ENCODE results near the gene MFSD12.
A peak's percentile ranks its signal among the peaks of the same experiment; 100 is the strongest.
"Not testable (repeated sequence)": the region's sequence is repeated elsewhere in the genome, so short reads cannot be mapped to it uniquely, and the experiment has no call there.

The MFSD12 gene

DNA sequence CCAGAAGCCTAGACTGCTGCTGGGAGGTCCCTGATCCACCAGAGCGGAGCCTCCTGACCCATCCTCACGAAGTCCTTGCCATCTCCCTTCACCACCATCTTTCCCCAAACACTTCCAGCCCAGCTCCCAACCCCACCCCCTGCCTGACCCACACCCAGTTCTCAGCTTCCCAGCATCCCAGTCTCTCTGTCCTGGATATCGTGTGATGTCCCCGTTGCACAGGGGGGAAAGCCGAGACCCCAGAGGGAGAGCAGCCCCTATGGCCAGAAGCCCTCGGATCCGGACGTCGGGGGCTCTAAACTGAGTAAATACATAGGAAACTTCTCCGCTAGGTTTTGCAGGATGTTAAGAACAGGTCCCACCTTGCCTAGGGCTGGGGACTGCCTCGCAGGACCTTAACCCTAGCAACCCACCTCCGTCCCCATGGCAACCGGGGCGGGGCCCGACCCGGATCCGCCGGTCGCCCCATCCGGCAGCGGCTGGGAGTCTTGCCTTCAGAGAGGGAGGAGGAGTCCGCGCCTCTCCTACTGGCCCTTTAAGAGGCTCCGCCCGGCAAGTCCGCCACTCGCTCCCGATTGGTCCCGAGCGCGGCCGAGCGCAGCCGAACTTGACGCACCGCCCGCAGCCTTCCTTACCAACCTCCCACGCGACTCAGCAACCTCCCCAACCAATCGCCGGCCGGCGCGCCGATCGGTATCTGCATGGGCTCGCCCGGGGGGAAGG lies 14.9 kb upstream of the MFSD12 start:
- WGBS, 2 donors (ENCODE audit: extremely low coverage in 2 of 2, insufficient read length in 2 of 2, insufficient replicate concordance in 1 of 2): no CpG with 5 or more reads among the region's 48 CpGs
- no peak overlapping the region for H3K14ac ChIP-seq (ENCODE audit: low read length)
- DNase-seq (ENCODE audit: low spot score): peak; percentile 100

DNA sequence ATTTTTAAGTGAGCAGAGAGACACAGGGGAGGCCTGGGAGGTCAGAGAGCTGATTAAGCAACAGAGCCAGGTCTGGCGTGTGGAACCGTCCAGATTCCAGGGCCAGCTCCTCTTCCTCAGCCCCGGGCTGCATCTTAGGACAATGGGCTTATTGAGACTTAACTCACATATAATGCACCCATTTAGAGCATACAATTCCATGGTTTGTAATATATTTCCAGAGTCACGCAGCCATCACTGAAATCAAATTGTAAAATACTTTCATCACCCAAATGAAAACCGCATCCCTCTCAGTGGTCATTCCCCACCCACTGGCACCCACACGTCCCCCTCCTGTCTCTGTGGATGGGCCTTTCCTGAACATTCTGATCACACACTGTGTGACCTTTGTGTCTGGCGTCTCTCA lies 13.2 kb upstream of the MFSD12 start:
- H2BK120ac ChIP-seq (ENCODE audit: low read depth, low read length): no peak overlapping the region

More for the DNA sequence above, 14.9 kb upstream of the MFSD12 start:
- Histone ChIP-seq H3K18ac (ENCODE audit: low read length) (peak overlapping the region; percentile 20), H2BK15ac (ENCODE audit: low read length) (no peak overlapping the region), H3K36me3 (replicated peaks in 1 of 2; ENCODE audit: control insufficient read depth in 2 of 2, insufficient read depth in 2 of 2, low read length in 2 of 2) (peaks cover 9 to 19% of the 10 kb centered on the region in 2 donors), H2AK5ac (ENCODE audit: low read depth, low read length) (no peak overlapping the region), H3K9me3 (replicated peaks in 1 of 2; ENCODE audit: control insufficient read depth in 2 of 2, insufficient read depth in 1 of 2, low read depth in 1 of 2, low read length in 2 of 2) (no peaks in the 10 kb centered on the region), H3K79me1 (ENCODE audit: low read depth, low read length) (peaks cover 3% of the 10 kb centered on the region), H3K4ac (ENCODE audit: low read length) (no peak overlapping the region), H2AFZ (ENCODE audit: low read length) (peak overlapping the region; percentile 96), H3K4me1 (ENCODE audit: control insufficient read depth in 2 of 2, insufficient read depth in 1 of 2, low read depth in 1 of 2, low read length in 2 of 2) (peaks cover 5 to 17% of the 10 kb centered on the region in 2 donors), H2BK12ac (ENCODE audit: low read length) (no peak overlapping the region), H3K23ac (ENCODE audit: low read depth, low read length, poor library complexity) (no peak overlapping the region), H3K27me3 (ENCODE audit: control insufficient read depth in 3 of 3, insufficient read depth in 3 of 3, low read depth in 1 of 3, low read length in 3 of 3) (peaks cover 0 to 9% (median 0%) of the 10 kb centered on the region in 3 experiments), H3K27ac (replicated peaks; ENCODE audit: low read length) (peak overlapping the region; percentile 42), H3K9ac (ENCODE audit: low read depth, low read length, poor library complexity) (no peak overlapping the region), H3K4me2 (ENCODE audit: insufficient read depth, low read length, poor library complexity, severe bottlenecking) (peak overlapping the region; percentile 58), H3K4me3 (ENCODE audit: low read length in 2 of 2) (peak overlapping the region; percentile 70 to 94), H4K8ac (ENCODE audit: low read depth, low read length) (no peak overlapping the region), H4K91ac (ENCODE audit: low read depth, low read length, poor library complexity) (no peak overlapping the region), H2BK120ac (ENCODE audit: low read depth, low read length) (no peak overlapping the region), H2BK5ac (ENCODE audit: low read length) (no peak overlapping the region)

GRCh38 chr19:3570042-3570441 lies 12.7 kb upstream of the MFSD12 start:
- not testable (repeated sequence) for H2BK5ac ChIP-seq (ENCODE audit: low read length); H3K27me3 ChIP-seq (ENCODE audit: control insufficient read depth in 3 of 3, insufficient read depth in 3 of 3, low read depth in 1 of 3, low read length in 3 of 3); H2AK5ac ChIP-seq (ENCODE audit: low read depth, low read length); H3K14ac ChIP-seq (ENCODE audit: low read length); H4K91ac ChIP-seq (ENCODE audit: low read depth, low read length, poor library complexity); H3K4me3 ChIP-seq (ENCODE audit: low read length in 2 of 2); H3K36me3 ChIP-seq (replicated peaks in 1 of 2; ENCODE audit: control insufficient read depth in 2 of 2, insufficient read depth in 2 of 2, low read length in 2 of 2); H3K27ac ChIP-seq (replicated peaks; ENCODE audit: low read length); H2BK120ac ChIP-seq (ENCODE audit: low read depth, low read length); H3K79me1 ChIP-seq (ENCODE audit: low read depth, low read length); H2BK15ac ChIP-seq (ENCODE audit: low read length); H3K9me3 ChIP-seq (replicated peaks in 1 of 2; ENCODE audit: control insufficient read depth in 2 of 2, insufficient read depth in 1 of 2, low read depth in 1 of 2, low read length in 2 of 2); DNase-seq (ENCODE audit: low spot score); H3K23ac ChIP-seq (ENCODE audit: low read depth, low read length, poor library complexity); H3K9ac ChIP-seq (ENCODE audit: low read depth, low read length, poor library complexity); H2BK12ac ChIP-seq (ENCODE audit: low read length); H4K8ac ChIP-seq (ENCODE audit: low read depth, low read length); H3K4ac ChIP-seq (ENCODE audit: low read length); H3K4me2 ChIP-seq (ENCODE audit: insufficient read depth, low read length, poor library complexity, severe bottlenecking); H3K4me1 ChIP-seq (ENCODE audit: control insufficient read depth in 2 of 2, insufficient read depth in 1 of 2, low read depth in 1 of 2, low read length in 2 of 2); H3K18ac ChIP-seq (ENCODE audit: low read length); H2AFZ ChIP-seq (ENCODE audit: low read length)
- no CpG with 5 or more reads among the region's 11 CpGs for WGBS, 2 donors (ENCODE audit: extremely low coverage in 2 of 2, insufficient read length in 2 of 2, insufficient replicate concordance in 1 of 2)

More for the DNA sequence above, 13.2 kb upstream of the MFSD12 start:
- Histone ChIP-seq H2AFZ (ENCODE audit: low read length) (no peak overlapping the region), H3K9me3 (replicated peaks in 1 of 2; ENCODE audit: control insufficient read depth in 2 of 2, insufficient read depth in 1 of 2, low read depth in 1 of 2, low read length in 2 of 2) (no peaks in the 10 kb centered on the region), H2BK15ac (ENCODE audit: low read length) (no peak overlapping the region), H3K27me3 (ENCODE audit: control insufficient read depth in 3 of 3, insufficient read depth in 3 of 3, low read depth in 1 of 3, low read length in 3 of 3) (no peaks in the 10 kb centered on the region), H2AK5ac (ENCODE audit: low read depth, low read length) (peak overlapping the region; percentile 68), H3K27ac (replicated peaks; ENCODE audit: low read length) (no peak overlapping the region), H3K36me3 (replicated peaks in 1 of 2; ENCODE audit: control insufficient read depth in 2 of 2, insufficient read depth in 2 of 2, low read length in 2 of 2) (peaks cover 9% of the 10 kb centered on the region in 2 donors), H3K14ac (ENCODE audit: low read length) (no peak overlapping the region), H2BK12ac (ENCODE audit: low read length) (no peak overlapping the region), H4K91ac (ENCODE audit: low read depth, low read length, poor library complexity) (no peak overlapping the region), H3K4me2 (ENCODE audit: insufficient read depth, low read length, poor library complexity, severe bottlenecking) (no peak overlapping the region), H3K79me1 (ENCODE audit: low read depth, low read length) (peaks cover 3% of the 10 kb centered on the region), H3K4me3 (ENCODE audit: low read length in 2 of 2) (no peak overlapping the region), H2BK5ac (ENCODE audit: low read length) (no peak overlapping the region), H4K8ac (ENCODE audit: low read depth, low read length) (no peak overlapping the region), H3K18ac (ENCODE audit: low read length) (no peak overlapping the region), H3K4ac (ENCODE audit: low read length) (no peak overlapping the region), H3K9ac (ENCODE audit: low read depth, low read length, poor library complexity) (no peak overlapping the region), H3K23ac (ENCODE audit: low read depth, low read length, poor library complexity) (no peak overlapping the region), H3K4me1 (ENCODE audit: control insufficient read depth in 2 of 2, insufficient read depth in 1 of 2, low read depth in 1 of 2, low read length in 2 of 2) (peaks cover 5 to 8% of the 10 kb centered on the region in 2 donors)
- WGBS, 2 donors (ENCODE audit: extremely low coverage in 2 of 2, insufficient read length in 2 of 2, insufficient replicate concordance in 1 of 2): no CpG with 5 or more reads among the region's 7 CpGs
- DNase-seq (ENCODE audit: low spot score): no peak

DNA sequence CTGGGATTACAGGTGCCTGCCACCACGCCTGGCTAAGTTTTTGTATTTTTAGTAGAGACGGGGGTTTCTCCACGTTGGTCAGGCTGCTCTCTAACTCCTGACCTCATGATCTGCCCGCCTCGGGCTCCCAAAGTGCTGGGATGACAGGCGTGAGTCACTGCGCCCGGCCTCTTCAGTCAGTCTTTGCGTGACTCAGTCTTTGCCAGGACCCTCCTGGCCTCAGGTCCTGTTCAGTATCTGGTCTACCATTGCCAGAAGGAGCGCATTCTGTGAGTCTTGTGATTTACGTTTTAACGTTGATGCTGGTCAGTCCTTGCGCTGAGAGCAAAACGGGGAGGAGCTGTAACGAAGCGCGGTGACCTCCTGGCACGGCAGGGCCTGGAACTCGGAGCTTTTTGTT lies 7.8 kb upstream of the MFSD12 start:
- H3K4me3 ChIP-seq (ENCODE audit: low read length in 2 of 2): no peak overlapping the region
- H2BK120ac ChIP-seq (ENCODE audit: low read depth, low read length): no peak overlapping the region
- no peak overlapping the region for H2AFZ ChIP-seq (ENCODE audit: low read length)
- H2BK15ac ChIP-seq (ENCODE audit: low read length): no peak overlapping the region
- H3K27me3 ChIP-seq (ENCODE audit: control insufficient read depth in 3 of 3, insufficient read depth in 3 of 3, low read depth in 1 of 3, low read length in 3 of 3): no peaks in the 10 kb centered on the region
- H3K14ac ChIP-seq (ENCODE audit: low read length): no peak overlapping the region
- H3K9ac ChIP-seq (ENCODE audit: low read depth, low read length, poor library complexity): no peak overlapping the region
- no peak overlapping the region for H4K8ac ChIP-seq (ENCODE audit: low read depth, low read length)
- H2BK5ac ChIP-seq (ENCODE audit: low read length): no peak overlapping the region
- H4K91ac ChIP-seq (ENCODE audit: low read depth, low read length, poor library complexity): no peak overlapping the region
- WGBS, 2 donors (ENCODE audit: extremely low coverage in 2 of 2, insufficient read length in 2 of 2, insufficient replicate concordance in 1 of 2): no CpG with 5 or more reads among the region's 19 CpGs
- no peak overlapping the region for H3K18ac ChIP-seq (ENCODE audit: low read length)
- no peak overlapping the region for H3K23ac ChIP-seq (ENCODE audit: low read depth, low read length, poor library complexity)
- no peaks in the 10 kb centered on the region for H3K36me3 ChIP-seq (replicated peaks in 1 of 2; ENCODE audit: control insufficient read depth in 2 of 2, insufficient read depth in 2 of 2, low read length in 2 of 2)
- H3K9me3 ChIP-seq (replicated peaks in 1 of 2; ENCODE audit: control insufficient read depth in 2 of 2, insufficient read depth in 1 of 2, low read depth in 1 of 2, low read length in 2 of 2): peaks cover 0 to 2% of the 10 kb centered on the region in 2 donors
- H3K4me1 ChIP-seq (ENCODE audit: control insufficient read depth in 2 of 2, insufficient read depth in 1 of 2, low read depth in 1 of 2, low read length in 2 of 2): no peaks in the 10 kb centered on the region
- no peak overlapping the region for H2BK12ac ChIP-seq (ENCODE audit: low read length)
- H2AK5ac ChIP-seq (ENCODE audit: low read depth, low read length): peak overlapping the region; percentile 47
- no peak overlapping the region for H3K4me2 ChIP-seq (ENCODE audit: insufficient read depth, low read length, poor library complexity, severe bottlenecking)
- peaks cover 3% of the 10 kb centered on the region for H3K79me1 ChIP-seq (ENCODE audit: low read depth, low read length)
- DNase-seq (ENCODE audit: low spot score): no peak
- no peak overlapping the region for H3K27ac ChIP-seq (replicated peaks; ENCODE audit: low read length)
- no peak overlapping the region for H3K4ac ChIP-seq (ENCODE audit: low read length)

Measured in neuronal stem cell (in vitro differentiated cells).